Heart left ventricle (tissue), 16 donors: Measurements from ENCODE around the gene STK11. TPM values are rescaled to one million over a fixed set of nuclear protein-coding genes. Genes with fewer than 3 reads are reported as not detected.
A peak's percentile ranks its signal among the peaks of the same experiment; 100 is the strongest.

ENCODE experiments used
- ATAC-seq, 4 donors: fragments of 200-7000 bp; cut with Tn5 transposase; one replicate each; pipeline ENCODE4 v1.9.1; 2020 to 2022; ENCODE audit warnings: moderate library complexity in 4 of 4, mild to moderate bottlenecking in 3 of 4, moderate number of reproducible peaks in 1 of 4
- DNase-seq, 5 donors: peaks; one replicate each; pipeline ENCODE4 v3.0.0-alpha.2; 2020
- H3K27ac ChIP-seq, 12 donors: fragments of 200-600 bp; sonication (generic) in 4 of 12; one replicate each; pipeline versions ENCODE4 v1.5.0 to v1.8.0; 2016 to 2022; ENCODE audit warnings: mild to moderate bottlenecking in 2 of 12
- H3K27me3 ChIP-seq, 9 donors: fragments of 200-600 bp; sonication (generic) in 2 of 9; one replicate each; pipeline versions ENCODE4 v1.5.1 to v1.8.0; 2016 to 2022; ENCODE audit warnings: mild to moderate bottlenecking in 3 of 9
- H3K36me3 ChIP-seq, 9 donors: fragments of 200-600 bp; sonication (generic) in 2 of 9; one replicate each; pipeline versions ENCODE4 v1.5.0 to v1.8.0; 2018 to 2022; ENCODE audit warnings: mild to moderate bottlenecking in 2 of 9
- H3K4me1 ChIP-seq, 12 donors: fragments of 200-600 bp; sonication (generic) in 4 of 12; one replicate each; pipeline versions ENCODE4 v1.5.0 to v1.8.0; 2016 to 2022; ENCODE audit warnings: mild to moderate bottlenecking in 3 of 12
- H3K4me3 ChIP-seq, 12 donors: fragments of 200-600 bp; sonication (generic) in 4 of 12; one replicate each; pipeline versions ENCODE4 v1.5.0 to v1.8.0; 2017 to 2022; ENCODE audit warnings: mild to moderate bottlenecking in 9 of 12, moderate library complexity in 4 of 12
- H3K9me3 ChIP-seq, 12 donors: fragments of 200-600 bp; sonication (generic) in 4 of 12; one replicate each; pipeline versions ENCODE4 v1.5.0 to v1.8.0; 2016 to 2022; ENCODE audit warnings: mild to moderate bottlenecking in 1 of 12
- POLR2A ChIP-seq, 2 donors: fragments of 450-650 bp; IDR thresholded peaks; one replicate each; pipeline ENCODE4 v1.6.1; 2017; ENCODE audit warnings: antibody characterized with exemption in 2 of 2, mild to moderate bottlenecking in 2 of 2, moderate library complexity in 2 of 2
- WGBS, 4 donors: extraction: QIAGEN DNeasy Blood & Tissue Kit in 2 of 4; methylation state at CpG; one replicate each; pipeline versions ENCODE4 v1.1.5 to v1.1.7; 2013 to 2018; 5-methylcytosine and 5-hydroxymethylcytosine counted together
- intact Hi-C, 10 donors: fragments of 100-400 bp; cut with DNase I; formaldehyde crosslinking; loops; one replicate each; pipeline versions ENCODE4 v1.11.1 to v1.14.2; 2022
- polyA plus RNA-seq, 2 donors: library from polyadenylated mRNA; stranded (reverse); fragments of 200-250 nt; gene quantifications; one replicate each; pipeline ENCODE4 v1.2.3, GENCODE V29; 2013
- total RNA-seq, 9 donors: library from RNA; depleted of rRNA in 2 of 9; stranded (reverse); fragments of >200 nt in 2 of 9; fragmentation: NEBNext Ultra II Directional in 3 of 9; extraction: Animal tissue kit (Norgen Biotek cat#: 25700) in 3 of 9; gene quantifications; one replicate each; pipeline versions ENCODE4 v1.1.0 to v1.2.4, GENCODE V29; 2016 to 2023
- TF ChIP-seq, protein P1 (sequence below), 12 donors: fragments of 200-600 bp; sonication (generic) in 4 of 12; IDR thresholded peaks; one replicate each; pipeline versions ENCODE4 v1.5.0 to v1.8.0; 2018 to 2022; ENCODE audit warnings: antibody characterized with exemption in 12 of 12, mild to moderate bottlenecking in 5 of 12
- donor health status: ischemic (EF 13 %, LVEDD 7.1; RV severe dilation, severe dysfunction).
- donor health status: healthy with polysubstance abuse.
- donor health status: DM: no; HTN: yes; CAD: no.
- donor health status: DM: no; HTN: no; CAD: no.
- donor health status: ischemic (EF 25% LVEDD 6.9; RV normal size, moderate dysfunction).
- donor health status: ischemic (EF 25% LVEDD 5.7; RV mildly dilated, moderate dysfunction).
- donor health status: healthy.
- donor health status: DM: yes; HTN: yes; CAD: no.
- donor health status: ischemic (EF 35%, LVEDD 5.7; RV mildly dilated, moderate dysfunction).
- donor health status: nonischemic (EF 11% LVEDD 7.7; RV severe dilation, severe dysfunction).
- donor health status: DM: yes; HTN: yes; CAD: no.
- donor health status: PGD.
- donor health status: ischemic (EF 29% LVEDD 5.4; RV normal size, mild dysfunction).
- donor health status: nonischemic (EF 23%, LVEDD 6.1; RV moderate dilation, normal function).

The STK11 gene
- total and polyA plus RNA-seq, 11 donors: 44.7 to 92.0 (median 50.7) TPM

DNA sequence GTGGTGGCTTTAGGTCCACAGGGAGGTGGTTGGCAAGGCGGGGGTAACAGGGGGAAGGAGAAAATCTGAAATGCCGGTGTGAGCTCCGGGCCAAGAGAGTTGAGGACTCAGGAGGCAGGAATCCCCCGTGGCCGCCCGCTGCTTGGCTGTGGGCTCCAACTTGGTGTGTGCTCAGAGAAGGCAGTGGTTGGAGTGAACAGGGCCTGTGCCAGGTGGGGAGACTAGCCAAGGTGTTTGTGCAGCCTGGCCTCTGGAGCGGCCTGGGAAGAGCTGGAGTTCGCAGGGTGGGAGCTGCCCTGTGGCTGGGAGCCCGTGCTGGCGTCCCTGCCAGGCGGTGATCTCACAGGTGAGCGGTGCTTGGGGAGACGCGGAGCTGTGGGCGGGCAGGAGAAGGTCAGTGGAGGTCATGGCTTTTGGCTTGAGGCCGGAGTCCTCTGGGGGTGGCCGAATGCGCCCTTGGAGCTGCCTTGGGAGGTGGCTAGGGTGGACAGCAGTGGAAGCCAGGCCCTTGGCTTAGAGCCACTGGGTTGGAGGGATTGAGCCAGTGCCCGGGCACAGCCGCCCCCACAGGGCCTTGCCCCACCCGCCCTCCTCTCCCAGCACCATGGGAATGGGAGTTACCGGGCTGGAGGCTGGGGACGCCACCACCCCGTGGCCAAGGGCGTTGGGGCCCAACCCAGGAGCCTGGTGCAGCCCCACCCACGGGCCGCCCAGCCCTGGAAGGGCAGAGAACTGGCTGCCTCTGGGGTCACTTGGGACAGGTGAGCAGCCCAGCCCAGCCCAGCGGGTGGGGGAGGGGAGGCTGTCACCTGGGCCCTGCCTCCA, 56.4 kb downstream of the STK11 start:
- peaks cover 11 to 81% (median 74%) of the 10 kb centered on the region in 12 donors for H3K4me1 ChIP-seq
- H3K36me3 ChIP-seq: peaks cover 0 to 20% (median 13%) of the 10 kb centered on the region in 9 donors
- intact Hi-C loops: no loop called here
- 26 to 31% (median 26%) methylated on average over 21 to 28 of the region's 28 CpGs for WGBS, 4 donors
- no peaks in the 10 kb centered on the region for H3K27me3 ChIP-seq
- H3K27ac ChIP-seq: peak overlapping the region; percentile 64 to 100 (median 96)
- H3K9me3 ChIP-seq: no peaks in the 10 kb centered on the region
- no peak for TF ChIP-seq POLR2A (IDR thresholded peaks at IDR 0.05)
- TF ChIP-seq, protein P1, sequence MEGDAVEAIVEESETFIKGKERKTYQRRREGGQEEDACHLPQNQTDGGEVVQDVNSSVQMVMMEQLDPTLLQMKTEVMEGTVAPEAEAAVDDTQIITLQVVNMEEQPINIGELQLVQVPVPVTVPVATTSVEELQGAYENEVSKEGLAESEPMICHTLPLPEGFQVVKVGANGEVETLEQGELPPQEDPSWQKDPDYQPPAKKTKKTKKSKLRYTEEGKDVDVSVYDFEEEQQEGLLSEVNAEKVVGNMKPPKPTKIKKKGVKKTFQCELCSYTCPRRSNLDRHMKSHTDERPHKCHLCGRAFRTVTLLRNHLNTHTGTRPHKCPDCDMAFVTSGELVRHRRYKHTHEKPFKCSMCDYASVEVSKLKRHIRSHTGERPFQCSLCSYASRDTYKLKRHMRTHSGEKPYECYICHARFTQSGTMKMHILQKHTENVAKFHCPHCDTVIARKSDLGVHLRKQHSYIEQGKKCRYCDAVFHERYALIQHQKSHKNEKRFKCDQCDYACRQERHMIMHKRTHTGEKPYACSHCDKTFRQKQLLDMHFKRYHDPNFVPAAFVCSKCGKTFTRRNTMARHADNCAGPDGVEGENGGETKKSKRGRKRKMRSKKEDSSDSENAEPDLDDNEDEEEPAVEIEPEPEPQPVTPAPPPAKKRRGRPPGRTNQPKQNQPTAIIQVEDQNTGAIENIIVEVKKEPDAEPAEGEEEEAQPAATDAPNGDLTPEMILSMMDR (IDR thresholded peaks at IDR 0.05): no peak
- peak in 3 of 4 donors; percentile 0 to 2 (median 1) for ATAC-seq
- H3K4me3 ChIP-seq: peak overlapping the region in 10 of 12 donors; percentile 52 to 82 (median 73)
- DNase-seq: peak; percentile 72 to 86 (median 79)

DNA sequence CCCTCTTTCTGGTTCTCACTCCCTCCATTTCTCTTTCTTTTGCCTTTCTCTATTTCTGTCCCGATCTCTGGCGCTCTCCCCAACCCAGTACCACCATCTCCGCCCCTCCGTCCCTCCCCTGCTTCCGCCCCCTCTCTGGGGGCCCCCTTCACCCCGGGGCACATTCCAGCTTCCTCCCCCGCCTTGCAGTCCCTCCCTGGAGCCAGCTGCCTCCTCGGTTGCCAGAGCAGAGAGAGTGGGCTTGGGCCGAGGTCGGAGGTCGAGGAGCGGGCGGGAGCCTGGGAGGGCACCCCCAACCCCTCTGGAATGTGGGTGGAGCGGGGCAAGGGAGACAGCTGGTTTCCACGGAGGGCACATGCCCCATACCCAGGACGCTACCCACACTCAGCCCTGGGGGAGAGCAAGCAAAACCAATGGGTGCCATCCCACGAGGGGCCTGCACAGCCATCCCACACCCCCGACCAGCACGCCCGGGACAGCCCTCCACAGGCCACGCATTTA, 57.1 kb downstream of the STK11 start:
- Histone ChIP-seq H3K4me1 (peaks cover 15 to 81% (median 74%) of the 10 kb centered on the region in 12 donors), H3K27ac (peak overlapping the region; percentile 64 to 100 (median 96)), H3K4me3 (peak overlapping the region in 4 of 12 donors; percentile 71 to 82 (median 76)), H3K9me3 (no peaks in the 10 kb centered on the region), H3K36me3 (peaks cover 0 to 13% (median 7%) of the 10 kb centered on the region in 9 donors), H3K27me3 (no peaks in the 10 kb centered on the region)
- DNase-seq (no peak), ATAC-seq (no peak)
- intact Hi-C loops: no loop called here
- no peak for TF ChIP-seq POLR2A (IDR thresholded peaks at IDR 0.05)
- TF ChIP-seq, protein P1 (IDR thresholded peaks at IDR 0.05): no peak
- WGBS, 4 donors: 64 to 69% (median 68%) methylated on average over 18 to 21 of the region's 21 CpGs

DNA sequence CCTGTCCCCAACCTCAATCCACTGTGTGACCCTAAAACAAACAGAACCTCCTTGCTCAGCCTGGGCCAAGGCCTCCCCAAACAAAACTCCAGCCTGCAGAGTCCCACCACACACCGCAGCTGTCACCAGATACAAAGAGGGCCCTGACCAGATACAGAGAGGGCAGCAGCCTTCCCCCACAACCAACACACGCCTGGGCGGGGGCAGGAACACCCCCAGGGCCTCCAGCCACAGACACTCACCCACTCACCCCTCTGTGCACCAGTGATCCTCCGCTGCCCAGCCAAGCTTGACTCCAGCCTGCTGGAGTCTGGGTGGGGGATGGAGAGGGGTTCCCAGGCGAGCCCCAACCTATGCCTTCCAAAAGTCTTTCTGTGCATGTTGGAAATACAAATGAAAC, 57.6 kb downstream of the STK11 start:
- WGBS, 4 donors: 77 to 83% (median 80%) methylated on average over 5 of the region's 5 CpGs
- no peak for DNase-seq
- H3K4me1 ChIP-seq: peaks cover 12 to 81% (median 74%) of the 10 kb centered on the region in 12 donors

More for the DNA sequence above, 57.6 kb downstream of the STK11 start:
- no peaks in the 10 kb centered on the region for H3K27me3 ChIP-seq
- peak overlapping the region in 8 of 12 donors; percentile 24 to 100 (median 96) for H3K27ac ChIP-seq
- H3K36me3 ChIP-seq: peaks cover 0 to 8% (median 2%) of the 10 kb centered on the region in 9 donors
- intact Hi-C loops: no loop called here
- no peak for TF ChIP-seq POLR2A (IDR thresholded peaks at IDR 0.05)
- TF ChIP-seq, protein P1 (IDR thresholded peaks at IDR 0.05): no peak
- no peak overlapping the region for H3K4me3 ChIP-seq
- no peak for ATAC-seq
- H3K9me3 ChIP-seq: no peaks in the 10 kb centered on the region
